GM19397 (cell line): ENCODE data around the gene MRGPRD.
"Not testable (repeated sequence)": the region's sequence is repeated elsewhere in the genome, so short reads cannot be mapped to it uniquely, and the experiment has no call there.

Experiments used
- ATAC-seq: cut with Tn5 transposase; IDR thresholded peaks from one replicate; pipeline ENCODE4 v1.9.1; 2021; ENCODE audit warnings: mild to moderate bottlenecking, moderate library complexity; ENCODE audit not compliant: unreplicated experiment

The MRGPRD gene

GRCh38 chr11:68994894-68995285 lies 14.1 kb upstream of the MRGPRD start:
- no peak for ATAC-seq

GRCh38 chr11:68994161-68994893 lies 13.5 kb upstream of the MRGPRD start:
- ATAC-seq, result no peak

GRCh38 chr11:68993546-68993945 lies 12.8 kb upstream of the MRGPRD start:
- ATAC-seq, result no peak

- no peak for ATAC-seq
These were observed 12.0 kb upstream of the MRGPRD start for GRCh38 chr11:68992743-68993255.

- ATAC-seq, result no peak
These were observed 10.4 kb upstream of the MRGPRD start for GRCh38 chr11:68990995-68991780.

- no peak for ATAC-seq
These were observed 9.3 kb upstream of the MRGPRD start for GRCh38 chr11:68989936-68990606.

- no peak for ATAC-seq
These were observed 7.7 kb upstream of the MRGPRD start for GRCh38 chr11:68988491-68988890.

GRCh38 chr11:68987211-68987610 lies 6.4 kb upstream of the MRGPRD start:
- no peak for ATAC-seq

- no peak for ATAC-seq
These were observed 3.0 kb upstream of the MRGPRD start for GRCh38 chr11:68983801-68984200.

- ATAC-seq, result no peak
These were observed 1.3 kb upstream of the MRGPRD start for GRCh38 chr11:68982134-68982533.

- no peak for ATAC-seq
These were observed 633 bp downstream of the MRGPRD start for GRCh38 chr11:68979931-68980775.

- ATAC-seq, result no peak
These were observed 1.7 kb downstream of the MRGPRD start for GRCh38 chr11:68978931-68979594.

GRCh38 chr11:68978626-68978930 lies 2.2 kb downstream of the MRGPRD start:
- ATAC-seq, result no peak

GRCh38 chr11:68977781-68978625 lies 2.8 kb downstream of the MRGPRD start:
- no peak for ATAC-seq

- ATAC-seq, result no peak
These were observed 4.2 kb downstream of the MRGPRD start for GRCh38 chr11:68976563-68976962.

- ATAC-seq, result no peak
These were observed 4.7 kb downstream of the MRGPRD start for GRCh38 chr11:68976095-68976494.

- no peak for ATAC-seq
These were observed 6.2 kb downstream of the MRGPRD start for GRCh38 chr11:68974421-68975194.

GRCh38 chr11:68973706-68974105 lies 7.1 kb downstream of the MRGPRD start:
- not testable (repeated sequence) for ATAC-seq

- no peak for ATAC-seq
These were observed 7.6 kb downstream of the MRGPRD start for GRCh38 chr11:68973219-68973618.
